Stimulated activated CD8-positive, alpha-beta memory T cell treated with anti-CD3 and anti-CD28 coated beads, Interleukin-2, amount 100 ng/mL, for 1 hour (primary cell): Measurements from ENCODE around the gene TNPO1.

Source experiments
- DNase-seq, 2 donors: peaks; one replicate each; pipeline ENCODE4 v3.0.0-alpha.2; 2020; ENCODE audit warnings: low read depth in 2 of 2

The TNPO1 gene

DNA sequence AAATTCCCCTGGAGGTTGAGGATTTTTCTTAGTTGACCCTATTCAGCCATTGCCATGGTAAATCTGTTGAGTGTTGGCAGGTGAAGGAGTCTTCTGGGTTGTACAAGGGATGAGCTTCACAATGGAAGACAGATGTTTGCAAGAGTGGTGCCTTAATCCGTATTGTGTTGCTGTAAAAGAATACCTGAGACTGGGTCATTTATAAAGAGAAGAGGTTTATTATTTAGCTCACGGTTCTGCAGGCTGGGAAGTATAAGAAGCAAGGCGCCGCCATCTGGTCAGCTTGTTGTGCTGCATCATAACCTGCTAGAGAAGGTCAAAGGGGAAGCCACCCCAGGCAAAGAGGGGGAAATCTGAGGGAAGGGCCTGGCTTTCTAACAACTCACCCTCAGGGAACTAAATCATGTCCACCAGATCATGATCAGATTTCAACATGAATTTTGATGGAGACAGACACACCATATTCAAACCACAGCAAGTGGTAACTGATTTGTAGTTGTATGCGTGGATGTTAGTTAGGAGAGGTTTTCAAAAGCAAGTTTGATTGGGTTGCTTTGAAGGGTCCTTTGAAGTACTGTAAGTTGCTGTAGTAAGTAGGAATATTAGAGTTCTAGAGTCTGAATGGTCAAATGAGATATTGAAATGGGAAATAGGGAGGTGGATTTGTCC lies 2.5 kb downstream of the TNPO1 start:
- DNase-seq = peak; percentile 8 to 11

DNA sequence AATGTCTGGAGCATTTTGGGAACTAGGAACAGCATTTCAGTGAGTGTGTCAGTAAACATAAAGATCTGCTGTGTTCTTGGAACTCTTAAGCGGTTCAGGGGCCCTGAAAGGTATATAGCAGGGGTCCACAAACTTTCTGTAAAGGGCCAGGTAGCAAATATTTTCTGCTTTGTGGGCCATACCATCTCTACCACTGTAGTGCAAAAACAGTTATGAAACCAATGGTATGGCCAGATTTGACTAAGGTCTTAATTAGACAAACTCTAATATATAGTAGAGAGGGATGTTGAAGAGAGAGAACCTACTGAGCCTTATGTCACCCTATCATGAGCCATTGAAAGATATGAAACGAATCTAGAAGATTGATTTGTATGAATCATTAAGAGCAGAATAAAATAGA lies 5.3 kb downstream of the TNPO1 start:
- DNase-seq = no peak

DNA sequence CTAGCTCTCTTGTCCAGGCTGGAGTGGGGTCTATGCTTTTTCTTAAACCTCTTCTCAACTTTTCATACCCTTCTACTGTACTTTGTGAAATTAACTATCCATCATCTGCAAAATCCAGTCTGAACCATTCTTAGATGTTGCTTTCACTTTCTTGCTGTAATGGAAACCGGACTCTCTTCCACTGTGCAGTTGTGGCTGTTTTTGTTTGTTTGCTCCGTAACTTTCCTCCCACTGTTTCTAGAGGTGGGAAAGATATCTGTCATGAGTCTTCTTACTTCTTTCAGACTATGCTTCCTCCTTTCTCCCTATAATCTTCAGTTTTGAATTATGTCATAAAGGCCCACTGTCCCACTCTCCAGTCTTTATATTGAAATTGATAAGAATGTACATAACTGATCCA lies 6.5 kb downstream of the TNPO1 start:
- no peak for DNase-seq

DNA sequence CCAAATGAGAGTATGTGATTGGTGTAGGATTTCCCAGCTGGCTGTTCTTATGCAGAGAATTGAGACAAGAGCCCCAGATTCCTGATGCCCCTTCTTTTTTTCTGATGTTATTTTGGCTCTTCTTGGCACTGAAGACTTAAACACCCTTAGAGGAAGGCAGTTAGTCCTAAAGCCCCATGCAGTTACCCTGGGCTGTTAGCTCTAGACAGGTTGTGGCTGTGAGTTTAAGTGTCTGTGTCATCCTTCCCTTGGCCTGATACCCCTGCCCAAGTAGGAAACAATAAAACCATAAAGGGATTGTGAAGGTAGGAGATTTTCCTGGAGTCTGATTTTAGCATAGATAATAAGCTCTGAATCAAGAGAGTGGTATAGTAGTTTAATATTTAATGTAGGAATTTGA lies 13.2 kb downstream of the TNPO1 start:
- no peak for DNase-seq

DNA sequence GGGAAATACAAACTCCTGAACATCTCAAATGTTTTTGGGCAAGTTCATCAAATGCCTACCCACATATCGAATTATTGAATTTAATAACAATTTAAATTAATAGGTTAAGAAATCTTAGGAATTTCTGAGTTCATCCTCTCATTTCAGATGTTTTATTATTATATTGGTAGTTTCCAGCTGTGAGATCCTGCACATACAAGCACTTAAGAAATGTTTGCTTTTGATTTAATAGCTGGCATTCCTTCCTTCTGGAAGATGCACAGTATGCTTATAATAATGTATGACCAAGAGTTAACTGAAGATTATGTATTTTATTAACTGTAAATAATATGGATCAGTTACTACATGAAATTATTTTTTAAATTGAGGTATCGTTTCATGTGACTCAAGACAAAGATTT lies 13.9 kb downstream of the TNPO1 start:
- no peak for DNase-seq

DNA sequence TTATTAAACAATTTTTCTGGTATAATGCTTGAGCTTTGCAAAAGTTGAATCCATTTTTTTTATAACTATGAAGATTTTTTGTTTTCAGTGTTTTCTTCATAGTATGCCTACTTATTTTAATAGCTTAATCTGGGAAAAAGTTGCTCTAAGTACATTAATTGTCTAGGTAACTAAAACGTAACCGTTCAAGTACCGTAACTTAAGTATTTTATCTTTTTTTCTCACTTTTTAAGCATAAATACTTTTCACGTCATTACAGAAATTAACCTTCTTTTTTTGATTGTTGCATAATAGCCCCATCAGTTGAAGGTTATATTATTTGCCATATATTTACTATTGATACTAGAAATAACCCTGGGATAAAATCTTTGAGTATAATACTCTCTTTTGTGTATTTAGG lies 15.2 kb downstream of the TNPO1 start:
- no peak for DNase-seq

DNA sequence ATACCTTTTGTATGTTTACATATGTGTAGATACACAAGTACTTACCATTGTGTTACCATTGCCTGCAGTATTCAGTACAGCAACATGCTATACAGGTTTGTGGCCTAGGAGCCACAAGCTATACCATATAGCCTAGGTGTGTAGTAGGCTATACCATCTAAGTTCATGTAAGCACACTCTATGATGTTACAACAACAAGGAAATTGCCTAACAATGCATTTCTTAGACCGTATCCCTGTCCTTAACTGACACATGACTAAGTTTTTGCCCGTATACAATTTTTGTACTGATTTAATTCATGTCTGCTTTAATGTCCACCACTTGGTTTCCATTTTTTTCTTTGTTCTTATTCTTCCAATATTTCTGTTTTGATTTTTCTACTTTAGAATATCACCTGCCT lies 18.5 kb downstream of the TNPO1 start:
- DNase-seq = no peak

DNA sequence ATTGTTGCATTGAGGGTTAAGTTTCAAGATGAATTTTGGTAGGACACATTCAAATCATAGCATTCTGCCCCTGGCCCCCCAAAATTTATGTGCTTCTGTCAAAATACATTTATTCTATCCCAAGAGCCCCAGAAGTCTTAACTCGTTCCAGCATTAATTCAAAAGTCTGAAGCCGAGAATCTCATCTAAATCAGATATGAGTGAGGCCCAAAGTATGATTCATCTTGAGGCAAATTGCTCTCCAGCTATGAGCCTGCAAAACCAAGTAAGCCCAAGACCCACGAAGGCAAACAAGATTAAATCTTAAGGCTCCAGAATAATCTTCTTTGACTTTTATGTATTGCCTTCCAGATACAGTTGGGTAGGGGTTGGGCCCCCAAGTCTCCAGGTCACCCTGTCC lies 19.2 kb downstream of the TNPO1 start:
- DNase-seq = no peak

DNA sequence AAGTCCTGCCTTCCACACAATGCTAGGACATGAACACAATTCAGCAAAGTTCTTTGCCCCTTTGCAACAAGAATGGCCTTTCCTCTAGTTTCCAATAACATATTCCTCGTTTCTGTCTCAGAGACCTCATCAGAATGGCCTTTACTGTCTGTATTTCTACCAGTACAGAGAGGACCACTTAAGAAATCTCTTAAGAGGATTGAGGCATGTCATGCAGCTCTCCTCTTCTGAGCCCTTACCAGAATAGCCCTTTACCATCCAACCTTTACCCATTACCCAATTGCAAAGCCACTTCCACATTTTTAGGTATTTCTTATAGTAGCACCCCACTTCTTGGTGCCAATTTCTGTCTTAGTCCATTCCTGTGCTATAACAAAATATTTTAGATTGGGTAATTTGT lies 20.3 kb downstream of the TNPO1 start:
- no peak for DNase-seq

DNA sequence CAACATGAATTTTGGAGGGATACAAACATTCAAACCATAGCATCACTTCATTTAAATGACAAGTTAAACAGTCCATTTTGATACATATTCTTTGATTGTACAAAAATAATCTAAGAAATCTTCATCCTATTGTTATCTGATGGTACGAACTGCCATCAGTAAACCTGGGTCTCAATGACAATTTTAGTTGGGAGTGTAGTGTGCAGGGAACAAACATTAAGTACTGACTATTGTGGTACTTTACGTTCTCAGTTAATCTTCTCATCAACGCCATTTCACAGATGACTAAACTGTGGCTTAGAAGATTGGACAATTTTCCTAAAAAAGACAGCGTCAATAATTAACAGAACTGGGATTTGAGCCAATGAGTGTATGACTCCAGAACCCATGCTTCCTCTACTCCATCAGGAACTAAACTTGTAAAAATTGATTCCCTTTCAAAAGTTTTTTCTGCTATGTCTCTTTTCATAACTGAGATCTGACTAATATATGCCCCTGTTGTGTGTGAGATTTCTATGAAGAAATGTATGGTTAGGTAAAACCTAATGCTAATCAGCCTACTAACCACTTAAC lies 21.1 kb downstream of the TNPO1 start:
- DNase-seq = no peak

DNA sequence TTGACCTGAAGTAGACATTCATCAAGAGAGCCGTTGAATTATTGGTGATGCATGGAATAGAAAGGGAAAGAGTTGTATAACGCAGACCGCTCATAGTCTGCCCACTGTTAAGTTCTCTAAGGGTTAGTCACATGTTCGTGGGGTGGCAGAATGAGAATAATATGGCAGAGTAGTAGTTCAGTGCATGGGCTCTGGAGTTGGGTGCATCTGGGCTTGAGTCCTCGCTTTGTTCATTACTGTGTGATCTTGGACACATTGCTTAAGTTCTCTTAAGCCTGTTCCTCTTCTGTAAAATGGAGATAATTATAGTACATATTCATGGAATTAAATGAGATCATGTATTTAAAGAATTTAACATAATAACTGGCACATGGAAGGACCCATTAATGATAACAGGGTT lies 23.6 kb downstream of the TNPO1 start:
- no peak for DNase-seq

DNA sequence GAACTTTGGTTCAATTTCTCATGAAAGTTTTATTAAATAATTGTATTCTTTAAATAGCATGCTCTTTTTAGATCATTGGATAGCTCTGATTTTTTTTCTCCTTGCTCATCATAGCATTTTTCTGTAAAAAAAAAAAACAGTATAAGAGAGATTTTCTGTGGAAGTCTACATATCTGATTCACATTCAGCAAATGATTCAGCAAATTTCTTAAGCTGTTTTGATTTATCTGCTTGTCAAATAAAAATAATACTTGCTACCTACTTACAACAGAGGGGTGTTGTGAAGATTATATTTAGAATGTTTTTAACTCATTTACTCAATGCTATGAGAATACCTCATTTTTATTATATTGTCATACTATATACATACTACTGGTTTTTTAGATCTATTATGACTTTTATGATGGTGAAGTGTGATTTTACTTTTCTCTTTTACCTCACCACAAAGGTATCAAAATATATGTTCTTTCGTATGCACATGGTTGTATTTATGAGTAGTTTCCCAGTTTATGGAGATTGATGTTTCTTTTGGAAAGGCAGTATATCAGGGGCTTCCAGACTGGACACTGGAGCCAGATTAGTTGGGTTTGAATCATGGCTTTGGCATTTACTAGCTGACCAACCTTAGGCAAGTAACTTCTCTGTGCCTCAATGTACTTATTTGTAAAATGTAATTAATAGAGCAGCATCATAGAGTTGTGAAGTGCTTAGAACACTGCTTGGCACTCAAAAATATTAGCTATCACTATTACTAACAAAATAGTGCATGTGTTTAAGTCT lies 25.5 kb downstream of the TNPO1 start:
- DNase-seq = no peak

DNA sequence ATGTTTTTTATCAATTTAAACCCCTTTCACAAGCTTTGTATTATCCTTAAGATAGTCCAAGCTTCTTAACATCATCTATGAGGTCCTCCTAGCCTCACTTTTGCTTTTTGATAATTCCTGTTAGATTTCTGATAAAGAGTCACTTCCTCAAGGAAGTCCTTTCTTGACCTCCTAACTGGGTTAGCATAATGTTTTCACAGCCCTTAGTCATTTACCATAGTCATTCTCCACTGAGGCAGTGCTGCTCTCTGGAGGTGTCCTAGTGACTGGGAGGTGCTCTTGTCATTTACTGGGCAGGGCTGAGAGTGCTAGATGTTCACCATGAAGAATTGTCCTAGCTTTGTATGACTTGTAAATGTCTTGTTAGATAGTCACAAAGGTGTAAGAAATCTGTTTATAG lies 26.4 kb downstream of the TNPO1 start:
- no peak for DNase-seq

DNA sequence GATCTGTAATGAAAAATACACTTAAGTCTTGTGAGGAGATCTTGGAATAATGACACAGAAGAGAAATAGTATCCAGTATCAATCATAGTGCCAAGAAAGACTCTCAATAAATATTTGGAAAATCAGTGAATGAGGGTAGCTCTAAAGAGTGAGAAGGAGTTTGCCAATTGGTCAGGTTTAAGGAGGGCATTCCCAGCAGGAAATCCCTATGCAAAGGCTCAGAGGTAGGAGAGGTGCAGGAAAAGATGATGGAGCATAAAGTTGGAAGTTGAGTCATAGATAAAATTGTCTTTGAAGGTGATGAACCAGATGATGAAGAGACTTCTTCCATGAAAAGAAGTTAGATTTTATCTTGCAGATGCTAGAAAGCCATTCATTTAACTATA lies 27.8 kb downstream of the TNPO1 start:
- DNase-seq = no peak

DNA sequence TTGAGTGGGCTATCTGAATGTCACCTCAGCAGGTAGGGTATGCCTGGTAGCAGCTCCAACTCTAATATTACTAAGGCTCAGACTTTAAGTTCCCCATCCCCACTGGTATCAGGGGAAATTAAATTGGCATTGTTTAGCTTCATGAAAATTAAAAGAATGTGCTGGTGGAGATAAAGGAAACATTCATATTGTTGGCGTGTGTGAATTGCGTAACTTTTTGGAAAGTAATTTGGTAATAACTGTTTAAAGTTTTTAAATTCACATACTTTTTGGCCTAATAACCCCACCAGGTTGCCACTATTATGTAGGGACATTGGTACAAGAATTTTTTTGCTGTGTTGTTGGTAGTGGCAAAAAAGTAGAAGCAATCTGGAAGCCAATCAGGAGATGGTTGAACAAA lies 29.4 kb downstream of the TNPO1 start:
- DNase-seq = no peak

DNA sequence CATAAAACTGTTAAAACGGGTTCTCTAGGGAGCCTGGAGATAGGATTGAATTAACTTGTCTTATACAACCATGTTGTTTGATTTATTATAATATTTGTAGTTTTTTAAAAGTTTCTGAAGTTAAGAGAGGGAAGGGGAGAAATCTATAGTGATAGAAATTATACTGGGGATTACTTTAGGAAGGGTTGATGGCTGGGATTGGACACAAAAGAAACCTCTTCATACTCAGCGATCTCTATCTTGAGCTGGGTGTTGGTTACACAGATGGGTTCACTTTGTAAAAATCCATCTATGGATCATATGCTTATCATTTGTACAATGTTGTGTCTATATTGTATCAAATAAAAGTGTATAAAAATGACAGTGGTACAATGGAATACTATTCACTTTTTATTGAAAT lies 30.0 kb downstream of the TNPO1 start:
- no peak for DNase-seq

DNA sequence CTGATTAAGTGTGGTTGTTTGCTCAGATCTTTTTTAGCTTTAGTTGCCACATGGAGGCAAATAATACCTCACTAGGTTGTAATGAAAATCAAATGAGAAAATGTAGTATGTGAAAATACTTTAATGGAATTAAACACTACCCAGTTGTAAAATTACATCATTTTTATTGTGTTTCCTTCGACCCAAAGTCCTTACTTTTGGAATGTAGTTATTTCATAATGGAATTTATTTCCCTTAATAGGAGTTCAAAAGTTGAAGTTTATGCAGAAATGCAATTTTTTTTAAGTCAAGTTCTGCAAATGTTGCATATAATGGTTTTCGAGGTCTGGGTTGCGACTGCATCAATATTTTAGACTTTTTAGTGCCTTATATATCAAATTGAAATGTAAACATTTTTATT lies 31.0 kb downstream of the TNPO1 start:
- DNase-seq = no peak

DNA sequence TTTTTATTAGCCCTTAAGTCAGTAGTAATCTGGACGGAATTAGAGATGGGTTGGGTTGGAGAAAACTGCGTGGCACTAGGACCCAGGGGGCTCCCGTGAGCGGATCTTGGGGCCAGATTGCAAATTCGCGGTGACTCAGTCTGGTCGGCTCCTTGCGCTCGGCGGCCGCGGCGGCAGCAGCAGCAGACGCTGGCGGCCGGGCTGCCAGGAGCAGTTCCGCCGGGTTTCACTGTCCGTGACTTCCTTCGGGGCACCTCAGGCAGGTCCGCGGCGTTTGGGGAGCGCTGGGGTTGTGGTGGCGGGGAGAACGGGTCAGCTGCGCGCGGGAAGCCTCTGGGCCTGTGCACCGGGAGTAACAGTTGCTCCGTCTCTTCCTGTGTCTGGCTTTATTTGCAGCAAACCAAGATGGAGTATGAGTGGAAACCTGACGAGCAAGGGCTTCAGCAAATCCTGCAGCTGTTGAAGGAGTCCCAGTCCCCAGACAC lies 31.6 kb downstream of the TNPO1 start:
- peak; percentile 69 to 72 for DNase-seq

DNA sequence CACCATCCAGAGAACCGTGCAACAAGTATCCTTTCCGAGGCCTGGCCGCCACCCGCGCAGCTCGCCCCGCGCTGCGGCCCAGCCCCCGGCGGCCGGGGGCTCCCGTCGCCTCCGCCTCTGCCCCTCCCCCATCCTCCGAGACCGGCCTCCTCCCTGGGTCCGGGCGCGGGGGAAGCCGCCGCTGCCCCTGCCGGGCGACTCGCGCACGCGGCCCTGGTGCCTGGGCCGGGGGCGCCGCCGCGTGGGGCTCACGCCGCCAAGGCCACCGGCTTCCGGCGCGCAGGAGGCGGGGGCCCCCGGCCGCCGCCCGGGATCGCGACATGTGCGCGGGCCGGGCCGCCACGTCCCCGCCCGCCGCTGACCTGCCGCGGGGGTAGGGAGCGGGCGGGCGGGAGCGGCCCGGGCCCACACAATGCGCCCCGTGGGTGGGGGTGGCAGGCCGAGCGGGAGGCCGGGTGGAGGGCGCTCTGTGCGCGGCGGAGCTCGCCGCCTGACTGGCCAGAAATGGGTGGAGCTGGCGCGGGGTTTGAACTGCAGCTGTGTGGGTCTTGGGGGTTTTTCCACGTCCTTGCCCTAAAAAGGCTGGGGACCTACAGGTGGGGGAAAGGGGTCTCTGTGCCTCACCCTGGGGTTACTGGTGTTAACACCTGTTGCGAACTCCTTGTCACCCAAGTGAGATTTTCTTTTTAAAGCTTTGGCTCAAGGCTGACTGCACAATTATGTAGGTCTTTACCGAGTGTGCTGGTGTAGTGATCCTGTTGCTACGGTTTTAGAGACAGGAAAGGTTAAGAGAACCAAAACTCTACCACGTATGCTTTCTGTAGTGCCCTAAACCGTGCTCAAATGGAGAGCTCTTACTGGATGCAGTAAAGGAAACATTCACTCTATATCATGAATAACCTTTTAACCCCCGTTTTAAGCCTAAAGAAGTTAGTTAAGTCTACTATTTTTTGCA lies 32.3 kb downstream of the TNPO1 start:
- DNase-seq = peak; percentile 13 to 14

DNA sequence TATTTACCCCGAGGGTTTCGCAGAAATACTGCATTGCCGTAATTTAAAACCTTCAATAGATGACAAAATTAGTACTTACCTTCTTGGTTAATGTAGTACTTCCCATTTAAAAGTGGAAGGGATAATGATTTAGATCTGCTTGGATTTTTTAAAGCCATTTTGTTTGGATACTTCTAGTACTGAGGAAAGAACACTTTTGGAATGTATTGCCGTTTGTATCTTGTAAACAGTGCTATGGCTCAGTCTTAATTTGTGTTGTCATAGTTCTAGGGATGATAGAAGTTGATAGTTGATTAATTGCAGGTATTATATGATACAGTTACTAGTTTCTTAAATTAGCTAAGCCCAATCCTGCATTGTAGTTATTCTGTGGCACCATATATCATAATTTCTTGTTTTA lies 33.1 kb downstream of the TNPO1 start:
- no peak for DNase-seq

DNA sequence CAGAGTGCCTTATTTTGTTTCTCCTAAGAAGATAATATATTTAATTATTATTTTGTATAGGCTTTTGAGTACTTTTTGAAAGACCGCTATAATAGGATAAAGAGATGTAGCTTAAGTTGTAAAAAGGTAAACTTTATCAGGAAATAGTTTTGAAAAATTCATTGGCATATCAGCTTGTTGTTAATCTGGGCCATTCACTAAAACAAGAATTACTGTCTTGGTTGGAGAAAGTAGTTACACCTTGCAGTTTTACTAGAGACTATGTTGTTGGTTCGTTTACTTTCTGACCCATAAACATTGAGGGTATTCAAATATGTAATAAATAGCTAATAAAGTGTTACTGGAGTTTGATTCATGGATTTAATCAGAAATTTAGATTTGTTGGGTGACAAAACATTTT lies 33.7 kb downstream of the TNPO1 start:
- DNase-seq = no peak

DNA sequence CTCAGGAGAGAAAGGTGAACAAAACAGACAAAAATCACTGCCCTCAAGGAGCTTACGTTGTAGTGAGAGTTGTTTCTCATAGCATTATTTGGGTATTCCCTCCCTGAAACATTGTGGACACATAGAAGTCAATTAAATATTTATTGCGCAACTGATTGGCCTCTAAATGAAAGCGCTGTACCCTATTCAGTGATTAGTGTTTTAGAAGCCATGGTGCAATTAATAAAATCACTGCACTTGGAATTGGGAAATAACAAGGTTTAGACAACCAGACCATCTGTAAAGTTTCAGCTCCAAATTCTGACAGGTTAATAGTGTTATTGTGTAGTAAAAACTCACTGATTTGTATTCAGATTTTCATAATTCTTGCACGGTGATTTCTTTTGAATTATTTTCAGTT lies 35.9 kb downstream of the TNPO1 start:
- DNase-seq = no peak
